GM12878 (cell line): ENCODE results near the gene MND1. TPM values are rescaled to one million over a fixed set of nuclear protein-coding genes. Genes with fewer than 3 reads are reported as not detected.
"Not testable (repeated sequence)": the region's sequence is repeated elsewhere in the genome, so short reads cannot be mapped to it uniquely, and the experiment has no call there.

Experiments used
- ATAC-seq: fragments of 200-7000 bp; cut with Tn5 transposase; 3 replicates; pipeline ENCODE4 v1.9.1; 2020; ENCODE audit warnings: mild to moderate bottlenecking, moderate library complexity
- BruUV-seq: library from RNA; stranded (reverse); fragments of 400-500 nt; replicated peaks from 2 replicates; lab custom pipeline; 2021; lab: Mats Ljungman, UMichigan
- CTCF ChIA-PET: fragments of 300-600 bp; sonication (Branson Sonifier 250); formaldehyde crosslinking; extraction: SDS; loops from one replicate; lab custom pipeline; 2021; ENCODE audit warnings: inconsistent platforms; lab: Yijun Ruan, JAX
- POLR2A ChIA-PET: fragments of 350-600 bp; formaldehyde crosslinking; extraction: SDS; loops from one replicate; lab custom pipeline; 2021; ENCODE audit warnings: inconsistent platforms; lab: Charles Lee
- RAD21 ChIA-PET: fragments of 300-600 bp; sonication (Branson Sonifier 250); formaldehyde crosslinking; loops from one replicate; lab custom pipeline; 2023; ENCODE audit warnings: antibody characterized with exemption; ENCODE audit not compliant: unreplicated experiment; lab: Charles Lee
- SMC1A ChIA-PET: fragments of 300-600 bp; sonication (Branson Sonifier 250); formaldehyde crosslinking; loops from one replicate; lab custom pipeline; 2023; ENCODE audit not compliant: unreplicated experiment, uncharacterized antibody; lab: Charles Lee
- DNase-seq: peaks from one replicate; pipeline ENCODE4 v3.0.0-alpha.2; 2011; ENCODE audit warnings: low read depth, low spot score
- FAIRE-seq: peaks from 3 replicates; lab custom pipeline; 2011; peaks lifted over from hg19 to GRCh38; lab: Jason Lieb, UNC
- H2AFZ ChIP-seq: 2 replicates; pipeline ENCODE4 v1.6.0; 2011; ENCODE audit warnings: low read depth, low read length, control low read depth; ENCODE audit not compliant: control insufficient read depth
- H3K27ac ChIP-seq: 2 replicates; pipeline ENCODE4 v1.5.1; 2011; ENCODE audit warnings: control low read depth; ENCODE audit not compliant: control insufficient read depth, insufficient read depth
- H3K27me3 ChIP-seq, 2 experiments: replicated peaks in 1 of 2; 2 replicates each; pipeline versions ENCODE4 v1.6.0 to v1.6.1; 2011; ENCODE audit warnings: low read length in 1 of 2; ENCODE audit not compliant: control insufficient read depth in 2 of 2, insufficient read depth in 2 of 2
- H3K36me3 ChIP-seq, 2 experiments: 2 replicates each; pipeline ENCODE4 v1.5.1; 2011; ENCODE audit warnings: low read length in 1 of 2; ENCODE audit not compliant: control insufficient read depth in 2 of 2, insufficient read depth in 2 of 2
- H3K4me1 ChIP-seq: 2 replicates; pipeline ENCODE4 v1.6.1; 2011; ENCODE audit warnings: mild to moderate bottlenecking, low read length, moderate library complexity, mixed read lengths; ENCODE audit not compliant: control insufficient read depth, insufficient read depth
- H3K4me2 ChIP-seq: 2 replicates; pipeline ENCODE4 v1.6.0; 2011; ENCODE audit warnings: control low read depth; ENCODE audit not compliant: control insufficient read depth, insufficient read depth
- H3K4me3 ChIP-seq: fragments of 200-600 bp; sonication (generic); 2 replicates; pipeline ENCODE4 v1.5.1; 2016
- H3K79me2 ChIP-seq: 2 replicates; pipeline ENCODE4 v1.6.0; 2011; ENCODE audit warnings: low read length; ENCODE audit not compliant: control insufficient read depth, insufficient read depth
- H3K9ac ChIP-seq: 2 replicates; pipeline ENCODE4 v1.8.0; 2011; ENCODE audit warnings: low read length, control low read depth, mixed read lengths; ENCODE audit not compliant: control insufficient read depth, insufficient read depth
- H3K9me3 ChIP-seq: replicated peaks from 3 replicates; pipeline ENCODE4 v1.5.1; 2011; ENCODE audit warnings: mild to moderate bottlenecking, low read length; ENCODE audit not compliant: control insufficient read depth, insufficient read depth
- H4K20me1 ChIP-seq: 2 replicates; pipeline ENCODE4 v1.6.0; 2011; ENCODE audit not compliant: control insufficient read depth, insufficient read depth
- E4F1 ChIP-seq: fragments of 450-650 bp; IDR thresholded peaks from 2 replicates; pipeline ENCODE4 v1.6.1; 2018; ENCODE audit warnings: borderline replicate concordance, mild to moderate bottlenecking; ENCODE audit not compliant: partially characterized antibody
- HDAC2 ChIP-seq: fragments of 200-600 bp; sonication (generic); IDR thresholded peaks from 2 replicates; pipeline ENCODE4 v1.6.1; 2017
- LARP7 ChIP-seq: fragments of 450-650 bp; IDR thresholded peaks from 2 replicates; pipeline ENCODE4 v1.6.1; 2017; ENCODE audit warnings: mild to moderate bottlenecking
- RELA ChIP-seq: fragments of 450-650 bp; IDR thresholded peaks from 2 replicates; pipeline ENCODE4 v1.8.0; 2014; ENCODE audit warnings: borderline replicate concordance; ENCODE audit not compliant: partially characterized antibody
- REST ChIP-seq: IDR thresholded peaks from 2 replicates; pipeline ENCODE4 v1.6.1; 2012; ENCODE audit warnings: mild to moderate bottlenecking, low read depth, low read length
- RFX5 ChIP-seq: IDR thresholded peaks from 2 replicates; pipeline ENCODE4 v1.6.1; 2011; ENCODE audit warnings: low read depth, low read length, improper control_type of control experiment
- USF2 ChIP-seq: IDR thresholded peaks from 2 replicates; pipeline ENCODE4 v1.6.1; 2011; ENCODE audit warnings: low read depth, low read length, improper control_type of control experiment, borderline replicate concordance
- WGBS: methylation state at CpG from one replicate; pipeline ENCODE4 v1.1.6; 2016; ENCODE audit warnings: low lambda C conversion rate; ENCODE audit not compliant: insufficient replicate concordance, insufficient coverage; ENCODE audit errors: missing lambda C conversion rate; 5-methylcytosine and 5-hydroxymethylcytosine counted together
- in situ Hi-C: fragments of 300-500 bp; cut with MboI; formaldehyde crosslinking; loops from 9 replicates; pipeline ENCODE4 v1.14.3; 2018; ENCODE audit warnings: mixed read lengths
- intact Hi-C: fragments of 100-400 bp; cut with micrococcal nuclease; formaldehyde crosslinking; loops from one replicate; pipeline ENCODE4 v1.14.2; 2022; ENCODE audit not compliant: unreplicated experiment
- polyA plus RNA-seq, 11 experiments: library from polyadenylated mRNA; depleted of rRNA in 4 of 11; unstranded in 6 of 11; stranded (reverse) in 5 of 11; fragments of >200 nt; fragmentation: Nextera tagmentation in 4 of 11; fragmentation: Illumina TruSeq in 1 of 11; extraction: Ambion mirVana in 4 of 11; extraction: Trizol in 1 of 11; gene quantifications; 1 replicate in 1 of 11; 2 replicates in 10 of 11; pipeline versions ENCODE4 v1.2.1 to v1.2.3, GENCODE V29; 2011 to 2016; ENCODE audit warnings: inconsistent platforms in 2 of 11, missing spikeins in 2 of 11, low read depth in 1 of 11
- total RNA-seq, 4 experiments: library from RNA; depleted of rRNA in 3 of 4; stranded (reverse); fragments of >200 nt in 3 of 4; fragmentation: Illumina TruSeq in 1 of 4; extraction: Trizol in 1 of 4; gene quantifications; 2 replicates each; pipeline versions ENCODE4 v1.2.1 to v1.2.3, GENCODE V29; 2013 to 2021

Gene MND1
- total and polyA plus RNA-seq, 10 of the 15 experiments (the other 5 are each of a cell fraction or from before 2014, with no cell fraction given): 17.7 to 58.1 (median 47.3) TPM

GRCh38 chr4:153461549-153461948 lies 117.1 kb downstream of the MND1 start:
- H3K27ac ChIP-seq, in situ Hi-C loops, RAD21 ChIA-PET, H3K27me3 ChIP-seq, H3K79me2 ChIP-seq, BruUV-seq, CTCF ChIA-PET, SMC1A ChIA-PET, H3K4me2 ChIP-seq, H4K20me1 ChIP-seq, H3K9ac ChIP-seq, FAIRE-seq, intact Hi-C loops, POLR2A ChIA-PET, DNase-seq, H2AFZ ChIP-seq, H3K4me3 ChIP-seq, H3K9me3 ChIP-seq, H3K36me3 ChIP-seq, ATAC-seq: not testable (repeated sequence)
- peaks cover 13% of the 10 kb centered on the region for H3K4me1 ChIP-seq
- WGBS: 98% methylated on average over 3 of the region's 4 CpGs

- ChIA-PET SMC1A (interaction anchor here (1.2 to 12.9 kb wide), 7 partner anchors 9 to 110 kb away, joined by 3 to 356 read pairs (median 7); no protein-coding TSS in a partner anchor), RAD21 (interaction anchor here (1.0 to 15.8 kb wide), 6 partner anchors 23 to 179 kb away, joined by 3 to 429 read pairs (median 4); no protein-coding TSS in a partner anchor), CTCF (interaction anchor here (1.2 to 2.3 kb wide), 2 partner anchors 16 to 118 kb away, joined by 3 to 10 read pairs; no protein-coding TSS in a partner anchor), POLR2A (interaction anchor here (1.1 to 16.1 kb wide), 2 partner anchors 12 to 27 kb away, joined by 4 to 268 read pairs; no protein-coding TSS in a partner anchor)
- intact Hi-C loops: no loop called here
- Histone ChIP-seq H3K27ac (no peak overlapping the region), H3K9me3 (no peaks in the 10 kb centered on the region), H3K4me3 (no peak overlapping the region), H3K79me2 (peaks cover 29% of the 10 kb centered on the region), H3K4me1 (peaks cover 13% of the 10 kb centered on the region), H4K20me1 (no peaks in the 10 kb centered on the region; the same call in 1 of the 2 replicates), H2AFZ (no peak overlapping the region), H3K27me3 (no peaks in the 10 kb centered on the region), H3K36me3 (no peaks in the 10 kb centered on the region; a peak in 1 of 4 replicates), H3K4me2 (no peak overlapping the region), H3K9ac (no peak overlapping the region)
- BruUV-seq: no TSS peak
- ATAC-seq (no peak), FAIRE-seq (no peak), DNase-seq (no peak)
- in situ Hi-C loops: no loop called here
- 95% methylated on average over 1 of the region's 1 CpG for WGBS
- TF ChIP-seq REST: no peak
- no peak for TF ChIP-seq USF2
- TF ChIP-seq HDAC2: no peak
- TF ChIP-seq E4F1: no peak
- no peak for TF ChIP-seq LARP7
- TF ChIP-seq RFX5: no peak
- TF ChIP-seq RELA: no peak
These were observed 119.6 kb downstream of the MND1 start for GRCh38 chr4:153464068-153464467.
